Activated T-helper 1 cell treated with anti-CD3 and anti-CD28 coated beads, Interleukin-12 subunit alpha, Interleukin-12 subunit beta, Interleukin-2, Interleukin-4 antibody, amounts not matched to agents 30 ng/mL and 10 ng/mL and 1 ng/mL, durations not matched to agents 14 hours and 24 hours and 36 hours (primary cell): ENCODE results near the gene TMEM81. TPM values are rescaled to one million over a fixed set of nuclear protein-coding genes. Genes with fewer than 3 reads are reported as not detected.

Experiments
- DNase-seq: peaks from one replicate; pipeline ENCODE4 v3.0.0; 2021; ENCODE audit warnings: low spot score
- H3K27ac Mint-ChIP-seq: one replicate; pipeline ENCODE4 v1.8.0; 2021; ENCODE audit warnings: mild to moderate bottlenecking, mixed read lengths
- H3K27me3 Mint-ChIP-seq: one replicate; pipeline ENCODE4 v1.8.0; 2022; ENCODE audit warnings: mild to moderate bottlenecking, moderate library complexity, mixed read lengths; ENCODE audit not compliant: insufficient read depth
- H3K36me3 Mint-ChIP-seq: one replicate; pipeline ENCODE4 v1.8.0; 2021; ENCODE audit warnings: low read depth, mixed read lengths
- H3K4me1 Mint-ChIP-seq: one replicate; pipeline ENCODE4 v1.8.0; 2021; ENCODE audit warnings: low read depth, mixed read lengths
- H3K4me3 Mint-ChIP-seq: one replicate; pipeline ENCODE4 v1.8.0; 2021; ENCODE audit warnings: mild to moderate bottlenecking, moderate library complexity, mixed read lengths
- H3K9me3 Mint-ChIP-seq: one replicate; pipeline ENCODE4 v1.8.0; 2021; ENCODE audit warnings: mixed read lengths
- intact Hi-C: fragments of 100-400 bp; cut with micrococcal nuclease; formaldehyde crosslinking; loops from one replicate; pipeline ENCODE4 v1.15.1; 2024
- total RNA-seq: library from RNA; stranded (reverse); gene quantifications from 2 replicates; pipeline ENCODE4 v1.2.3, GENCODE V29; 2022

Gene TMEM81
- total RNA-seq, 1 donor from 2014 or later, result 2.6 TPM

- Mint-ChIP-seq H3K4me1 (no peaks in the 10 kb centered on the region), H3K27ac (no peak overlapping the region), H3K36me3 (no peaks in the 10 kb centered on the region), H3K9me3 (no peaks in the 10 kb centered on the region), H3K4me3 (no peak overlapping the region), H3K27me3 (peaks cover 3% of the 10 kb centered on the region)
- intact Hi-C loops, result no loop called here
- DNase-seq, result no peak
Observed at GRCh38 chr1:205064301-205064700, 20.0 kb downstream of the TMEM81 start.

GRCh38 chr1:205062895-205063294, 21.4 kb downstream of the TMEM81 start:
- no peak for DNase-seq
- Mint-ChIP-seq H3K4me3 (no peak overlapping the region), H3K27ac (no peak overlapping the region), H3K4me1 (no peaks in the 10 kb centered on the region), H3K9me3 (no peaks in the 10 kb centered on the region), H3K27me3 (peaks cover 3% of the 10 kb centered on the region), H3K36me3 (no peaks in the 10 kb centered on the region)
- intact Hi-C loops, result no loop called here

GRCh38 chr1:205062319-205062718, 21.9 kb downstream of the TMEM81 start:
- no peaks in the 10 kb centered on the region for H3K36me3 Mint-ChIP-seq
- no peak overlapping the region for H3K27ac Mint-ChIP-seq
- intact Hi-C loops, result no loop called here
- no peaks in the 10 kb centered on the region for H3K27me3 Mint-ChIP-seq
- no peak overlapping the region for H3K4me3 Mint-ChIP-seq
- no peaks in the 10 kb centered on the region for H3K9me3 Mint-ChIP-seq
- H3K4me1 Mint-ChIP-seq, result no peaks in the 10 kb centered on the region
- DNase-seq, result no peak

DNA sequence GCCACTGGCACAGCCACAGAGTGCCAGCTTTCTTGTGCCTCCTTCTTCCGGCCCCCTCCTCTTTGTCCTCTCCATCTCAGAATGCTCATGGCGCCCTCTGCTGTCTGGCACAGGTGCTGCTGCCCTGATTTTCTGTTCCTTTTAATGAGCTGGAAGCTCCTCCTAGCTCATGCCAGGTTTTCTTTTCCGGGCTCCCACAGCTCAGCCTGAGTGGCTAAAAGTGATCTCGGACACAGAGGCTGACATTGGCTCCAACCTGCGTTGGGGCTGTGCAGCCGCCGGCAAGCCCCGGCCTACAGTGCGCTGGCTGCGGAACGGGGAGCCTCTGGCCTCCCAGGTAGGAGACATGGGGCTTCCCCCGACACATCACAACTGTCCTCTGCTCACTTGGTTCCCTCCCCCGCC, 22.6 kb downstream of the TMEM81 start:
- Mint-ChIP-seq H3K27ac (no peak overlapping the region), H3K4me1 (no peaks in the 10 kb centered on the region), H3K27me3 (no peaks in the 10 kb centered on the region), H3K9me3 (no peaks in the 10 kb centered on the region), H3K36me3 (no peaks in the 10 kb centered on the region), H3K4me3 (no peak overlapping the region)
- peak; percentile 47 for DNase-seq
- intact Hi-C loops, result loop anchor here (1.0 kb wide), 2 partner anchors 72 to 86 kb away; no protein-coding TSS in a partner anchor

- Mint-ChIP-seq H3K4me1 (no peaks in the 10 kb centered on the region), H3K9me3 (no peaks in the 10 kb centered on the region), H3K36me3 (no peaks in the 10 kb centered on the region), H3K27ac (no peak overlapping the region), H3K27me3 (no peaks in the 10 kb centered on the region), H3K4me3 (no peak overlapping the region)
- intact Hi-C loops, result loop anchor here (1.0 kb wide), 2 partner anchors 72 to 86 kb away; no protein-coding TSS in a partner anchor
- no peak for DNase-seq
Observed at GRCh38 chr1:205061227-205061626, 23.0 kb downstream of the TMEM81 start.

DNA sequence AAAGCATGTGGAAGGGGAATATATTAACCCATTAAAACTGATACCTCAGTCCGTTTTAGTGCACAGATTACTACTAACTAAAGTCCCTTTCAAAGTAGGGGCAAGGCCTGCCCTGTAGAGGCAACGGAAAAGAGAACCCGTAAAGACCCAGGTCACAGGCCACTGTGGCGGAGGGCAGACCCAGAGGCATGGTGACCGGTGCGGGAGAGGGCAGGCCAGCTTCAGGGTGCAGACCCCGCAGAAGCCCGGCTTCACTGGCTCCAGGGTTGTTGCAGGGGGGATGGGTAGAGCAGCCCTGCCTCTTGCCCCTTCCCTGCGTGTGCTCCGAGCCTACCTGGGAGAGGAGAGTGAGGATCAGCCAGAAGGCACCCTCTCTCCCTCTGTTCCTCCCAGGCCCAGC, 23.5 kb downstream of the TMEM81 start:
- H3K4me1 Mint-ChIP-seq, result no peaks in the 10 kb centered on the region
- H3K27me3 Mint-ChIP-seq, result peaks cover under 1% of the 10 kb centered on the region
- no peak overlapping the region for H3K27ac Mint-ChIP-seq
- DNase-seq, result no peak
- no peaks in the 10 kb centered on the region for H3K9me3 Mint-ChIP-seq
- no peaks in the 10 kb centered on the region for H3K36me3 Mint-ChIP-seq
- intact Hi-C loops, result loop anchor here (1.0 kb wide), 2 partner anchors 71 to 85 kb away; no protein-coding TSS in a partner anchor
- no peak overlapping the region for H3K4me3 Mint-ChIP-seq

- no peaks in the 10 kb centered on the region for H3K4me1 Mint-ChIP-seq
- intact Hi-C loops, result no loop called here
- no peak for DNase-seq
- no peak overlapping the region for H3K27ac Mint-ChIP-seq
- H3K36me3 Mint-ChIP-seq, result no peaks in the 10 kb centered on the region
- peaks cover 3% of the 10 kb centered on the region for H3K27me3 Mint-ChIP-seq
- no peaks in the 10 kb centered on the region for H3K9me3 Mint-ChIP-seq
- H3K4me3 Mint-ChIP-seq, result no peak overlapping the region
Observed at GRCh38 chr1:205059660-205060059, 24.6 kb downstream of the TMEM81 start.

DNA sequence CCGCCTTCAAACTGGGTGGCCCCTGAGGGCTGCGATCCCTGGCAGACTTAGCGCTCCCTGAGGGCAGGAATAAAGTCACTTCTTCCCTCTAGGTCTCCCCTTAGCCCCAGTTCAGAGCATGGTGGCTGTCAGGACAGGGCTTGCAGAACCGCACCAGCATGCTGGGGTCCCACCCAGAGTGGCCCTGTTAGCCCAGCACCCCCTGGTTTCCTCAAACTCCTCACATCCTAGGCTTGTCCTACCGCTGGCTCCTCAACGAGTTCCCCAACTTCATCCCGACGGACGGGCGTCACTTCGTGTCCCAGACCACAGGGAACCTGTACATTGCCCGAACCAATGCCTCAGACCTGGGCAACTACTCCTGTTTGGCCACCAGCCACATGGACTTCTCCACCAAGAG, 25.4 kb downstream of the TMEM81 start:
- no peaks in the 10 kb centered on the region for H3K36me3 Mint-ChIP-seq

DNA sequence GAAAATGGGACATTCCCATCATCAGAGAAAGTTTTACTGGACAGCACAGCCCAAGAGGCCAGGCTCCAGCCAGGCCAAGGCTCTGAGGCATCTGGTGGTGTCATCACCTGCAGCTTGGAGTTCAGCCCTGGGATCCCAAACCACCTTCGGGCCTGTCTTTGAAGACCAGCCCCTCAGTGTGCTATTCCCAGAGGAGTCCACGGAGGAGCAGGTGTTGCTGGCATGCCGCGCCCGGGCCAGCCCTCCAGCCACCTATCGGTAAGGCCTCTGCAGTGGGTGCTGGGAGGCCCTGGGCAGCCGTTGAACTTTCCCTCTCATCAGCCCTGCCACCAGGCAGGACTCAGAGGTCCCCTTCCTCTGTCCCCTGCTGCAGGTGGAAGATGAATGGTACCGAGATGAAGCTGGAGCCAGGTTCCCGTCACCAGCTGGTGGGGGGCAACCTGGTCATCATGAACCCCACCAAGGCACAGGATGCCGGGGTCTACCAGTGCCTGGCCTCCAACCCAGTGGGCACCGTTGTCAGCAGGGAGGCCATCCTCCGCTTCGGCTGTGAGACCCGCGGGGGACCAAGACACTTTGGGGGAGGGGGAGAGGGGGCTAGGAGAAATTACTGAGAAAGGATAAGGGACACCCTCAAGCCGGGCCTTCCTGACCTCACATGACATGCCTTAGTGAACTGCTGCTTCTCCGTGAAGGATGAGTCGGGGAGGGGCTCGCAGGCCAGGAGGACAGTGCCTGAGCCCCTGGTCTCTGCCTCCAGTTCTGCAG, 26.3 kb downstream of the TMEM81 start:
- Mint-ChIP-seq H3K36me3 (no peaks in the 10 kb centered on the region), H3K27ac (no peak overlapping the region)
- intact Hi-C loops, result no loop called here

More for the DNA sequence above, 25.4 kb downstream of the TMEM81 start:
- DNase-seq, result no peak
- Mint-ChIP-seq H3K27me3 (peaks cover 3% of the 10 kb centered on the region), H3K4me3 (no peak overlapping the region), H3K4me1 (no peaks in the 10 kb centered on the region), H3K27ac (no peak overlapping the region), H3K9me3 (no peaks in the 10 kb centered on the region)
- intact Hi-C loops, result no loop called here

GRCh38 chr1:205056956-205057568, 27.2 kb downstream of the TMEM81 start:
- DNase-seq, result no peak
- H3K4me3 Mint-ChIP-seq, result no peak overlapping the region
- no peaks in the 10 kb centered on the region for H3K9me3 Mint-ChIP-seq
- intact Hi-C loops, result no loop called here
- H3K27me3 Mint-ChIP-seq, result peaks cover 3% of the 10 kb centered on the region
- no peaks in the 10 kb centered on the region for H3K4me1 Mint-ChIP-seq
- H3K27ac Mint-ChIP-seq, result no peak overlapping the region
- H3K36me3 Mint-ChIP-seq, result no peaks in the 10 kb centered on the region

More for the DNA sequence above, 26.3 kb downstream of the TMEM81 start:
- Mint-ChIP-seq H3K4me1 (no peaks in the 10 kb centered on the region), H3K4me3 (no peak overlapping the region), H3K27me3 (peaks cover 3% of the 10 kb centered on the region), H3K9me3 (no peaks in the 10 kb centered on the region)
- DNase-seq, result no peak

- DNase-seq, result no peak
- peaks cover 3% of the 10 kb centered on the region for H3K27me3 Mint-ChIP-seq
- H3K4me3 Mint-ChIP-seq, result no peak overlapping the region
- H3K27ac Mint-ChIP-seq, result no peak overlapping the region
- no peaks in the 10 kb centered on the region for H3K36me3 Mint-ChIP-seq
- intact Hi-C loops, result no loop called here
- no peaks in the 10 kb centered on the region for H3K9me3 Mint-ChIP-seq
- H3K4me1 Mint-ChIP-seq, result no peaks in the 10 kb centered on the region
Observed at GRCh38 chr1:205056188-205056611, 28.1 kb downstream of the TMEM81 start.

DNA sequence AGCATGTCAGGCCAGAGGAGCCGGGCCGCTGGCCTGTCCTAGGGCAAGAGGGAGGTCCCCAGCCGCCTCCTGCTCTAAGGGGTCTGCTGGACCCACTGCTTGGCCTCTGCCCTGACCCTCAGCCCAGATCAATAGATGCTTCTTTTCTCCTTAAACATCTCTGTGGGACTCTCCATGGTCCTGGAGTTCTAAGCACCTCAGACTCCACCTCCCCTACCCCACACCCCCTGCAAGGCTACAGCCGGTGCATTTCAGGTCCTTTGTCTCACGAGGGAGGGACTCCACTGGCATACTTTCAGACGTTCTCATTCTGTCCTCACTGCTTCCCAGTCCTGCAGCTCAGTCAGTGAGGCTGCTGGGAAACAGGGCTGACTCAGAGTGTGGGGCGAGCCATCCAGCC, 30.2 kb downstream of the TMEM81 start:
- intact Hi-C loops, result no loop called here

DNA sequence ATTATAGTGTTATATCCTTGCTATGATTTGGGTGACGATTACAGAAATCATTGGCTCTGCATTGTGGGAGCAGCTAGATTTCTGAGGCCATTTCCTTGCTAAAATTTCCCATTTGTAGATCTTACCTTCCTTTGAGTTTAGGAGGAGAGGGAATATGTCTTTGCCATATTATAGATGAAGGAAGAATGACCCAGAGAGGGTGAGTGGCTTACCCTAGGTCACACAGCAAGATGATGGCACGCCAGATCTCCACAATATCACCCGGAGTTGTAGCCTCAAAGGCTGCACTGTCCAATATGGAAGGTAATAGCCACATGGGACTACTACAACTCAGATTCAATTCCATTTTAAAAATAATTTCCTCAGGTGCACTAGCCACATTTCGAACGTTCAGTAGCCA, 31.0 kb downstream of the TMEM81 start:
- DNase-seq, result no peak
- intact Hi-C loops, result no loop called here
- no peaks in the 10 kb centered on the region for H3K9me3 Mint-ChIP-seq
- no peak overlapping the region for H3K4me3 Mint-ChIP-seq
- H3K36me3 Mint-ChIP-seq, result no peaks in the 10 kb centered on the region
- H3K27ac Mint-ChIP-seq, result no peak overlapping the region
- H3K4me1 Mint-ChIP-seq, result no peaks in the 10 kb centered on the region
- peaks cover 5% of the 10 kb centered on the region for H3K27me3 Mint-ChIP-seq

More for the DNA sequence above, 30.2 kb downstream of the TMEM81 start:
- Mint-ChIP-seq H3K4me1 (no peaks in the 10 kb centered on the region), H3K36me3 (no peaks in the 10 kb centered on the region), H3K9me3 (no peaks in the 10 kb centered on the region), H3K27me3 (peaks cover 3% of the 10 kb centered on the region), H3K4me3 (no peak overlapping the region), H3K27ac (no peak overlapping the region)
- DNase-seq, result no peak
